SK-N-SH (cell line): ENCODE data around the gene SEMA4B. TPM values are rescaled to one million over a fixed set of nuclear protein-coding genes. Genes with fewer than 3 reads are reported as not detected.

Experiments
- CTCF ChIA-PET: fragments of 300-600, 350-600 bp; formaldehyde crosslinking; extraction: SDS; loops from one replicate; lab custom pipeline; 2021; lab: Yijun Ruan, JAX
- POLR2A ChIA-PET: fragments of 350-600 bp; sonication (Branson Sonifier 250); formaldehyde crosslinking; extraction: SDS; loops from one replicate; lab custom pipeline; 2020; ENCODE audit warnings: antibody characterized with exemption, inconsistent platforms; lab: Yijun Ruan, JAX
- DNase-seq: peaks from one replicate; pipeline ENCODE4 v3.0.0; 2012
- H2AFZ ChIP-seq: fragments of 200-600 bp; sonication (generic); 2 replicates; pipeline ENCODE4 v1.8.1; 2016; ENCODE audit warnings: antibody characterized with exemption, mild to moderate bottlenecking, low read depth
- H3F3A ChIP-seq: fragments of 200-600 bp; sonication (generic); replicated peaks from 2 replicates; pipeline ENCODE3; 2016; ENCODE audit warnings: antibody characterized with exemption, mild to moderate bottlenecking; ENCODE audit not compliant: insufficient read depth
- H3K27ac ChIP-seq, 2 experiments: fragments of 200-500 bp in 1 of 2; fragments of 200-600 bp in 1 of 2; sonication (Bioruptor generic) in 1 of 2; sonication (generic), shearing (Covaris generic) in 1 of 2; 2 replicates each; pipeline versions ENCODE4 v1.5.1 to v1.6.1; 2014 to 2016; ENCODE audit warnings: low read depth in 2 of 2, inconsistent platforms in 1 of 2, low read length in 1 of 2, mild to moderate bottlenecking in 1 of 2, mixed read lengths in 1 of 2
- H3K27me3 ChIP-seq: fragments of 200-600 bp; sonication (generic), shearing (Covaris generic); 2 replicates; pipeline ENCODE4 v1.6.1; 2016; ENCODE audit warnings: mixed run types; ENCODE audit not compliant: insufficient read depth
- H3K36me3 ChIP-seq, 2 experiments: fragments of 200-500 bp in 1 of 2; fragments of 200-600 bp in 1 of 2; sonication (Bioruptor generic) in 1 of 2; sonication (generic) in 1 of 2; replicated peaks in 1 of 2; 2 replicates each; pipeline versions ENCODE3 to v1.5.1; 2014 to 2016; ENCODE audit warnings: low read length in 1 of 2, mild to moderate bottlenecking in 1 of 2; ENCODE audit not compliant: insufficient read depth in 2 of 2, control insufficient read depth in 1 of 2
- H3K4me1 ChIP-seq, 2 experiments: fragments of 200-500 bp in 1 of 2; fragments of 200-600 bp in 1 of 2; sonication (Bioruptor generic) in 1 of 2; sonication (generic), shearing (Covaris generic) in 1 of 2; 2 replicates each; pipeline versions ENCODE4 v1.5.1 to v1.6.1; 2014 to 2016; ENCODE audit warnings: low read depth in 1 of 2, low read length in 1 of 2, mixed run types in 1 of 2; ENCODE audit not compliant: insufficient read depth in 2 of 2, control insufficient read depth in 1 of 2
- H3K4me2 ChIP-seq: fragments of 200-600 bp; sonication (generic), shearing (Covaris generic); 2 replicates; pipeline ENCODE4 v1.6.1; 2017; ENCODE audit warnings: mixed run types
- H3K4me3 ChIP-seq, 2 experiments: fragments of 200-500 bp in 1 of 2; fragments of 200-600 bp in 1 of 2; sonication (Bioruptor generic) in 1 of 2; sonication (generic), shearing (Covaris generic) in 1 of 2; 2 replicates each; pipeline versions ENCODE4 v1.5.1 to v1.8.1; 2014 to 2016; ENCODE audit warnings: low read depth in 2 of 2, inconsistent platforms in 1 of 2, low read length in 1 of 2, mild to moderate bottlenecking in 1 of 2, mixed read lengths in 1 of 2, moderate library complexity in 1 of 2
- H3K79me2 ChIP-seq: fragments of 200-600 bp; sonication (generic); 2 replicates; pipeline ENCODE4 v1.8.1; 2017; ENCODE audit warnings: mild to moderate bottlenecking; ENCODE audit not compliant: insufficient read depth
- H3K9ac ChIP-seq: fragments of 200-600 bp; sonication (generic); 2 replicates; pipeline ENCODE4 v1.6.1; 2017; ENCODE audit warnings: mixed run types
- H3K9me2 ChIP-seq: fragments of 200-600 bp; sonication (generic); 2 replicates; pipeline ENCODE4 v1.6.1; 2017; ENCODE audit warnings: mixed run types
- H3K9me3 ChIP-seq: fragments of 200-600 bp; sonication (generic); 2 replicates; pipeline ENCODE4 v1.6.1; 2017; ENCODE audit warnings: mixed run types, mild to moderate bottlenecking, moderate library complexity
- H4K20me1 ChIP-seq: fragments of 200-600 bp; sonication (generic); 2 replicates; pipeline ENCODE4 v1.6.1; 2017; ENCODE audit warnings: mild to moderate bottlenecking, mixed run types; ENCODE audit not compliant: insufficient read depth
- CHD2 ChIP-seq: fragments of 150-350 bp; IDR thresholded peaks from 2 replicates; pipeline ENCODE4 v1.6.1; 2018; ENCODE audit warnings: low read length; ENCODE audit not compliant: partially characterized antibody
- CTCF ChIP-seq: fragments of 200-600 bp; sonication (generic); IDR thresholded peaks from 2 replicates; pipeline ENCODE4 v1.6.1; 2017; ENCODE audit warnings: antibody characterized with exemption, mild to moderate bottlenecking, moderate library complexity
- ELF1 ChIP-seq: IDR thresholded peaks from 2 replicates; pipeline ENCODE4 v1.4.0; 2012
- FOXJ3 ChIP-seq: sonication (generic); formaldehyde crosslinking; IDR thresholded peaks from 2 replicates; pipeline ENCODE4 v1.5.1; 2020; ENCODE audit warnings: mild to moderate bottlenecking, missing genetic modification reagents
- GABPA ChIP-seq: IDR thresholded peaks from 2 replicates; pipeline ENCODE4 v1.4.0; 2012; ENCODE audit warnings: low read depth, mild to moderate bottlenecking
- IRF3 ChIP-seq: fragments of 150-350 bp; IDR thresholded peaks from 2 replicates; pipeline ENCODE4 v1.6.1; 2016; ENCODE audit warnings: mild to moderate bottlenecking, low read depth, low read length
- MAX ChIP-seq: IDR thresholded peaks from 2 replicates; pipeline ENCODE4 v1.4.0; 2012; ENCODE audit warnings: low read depth
- MEF2A ChIP-seq: IDR thresholded peaks from 2 replicates; pipeline ENCODE4 v1.4.0; 2012; ENCODE audit warnings: low read depth, borderline replicate concordance
- NRF1 ChIP-seq: IDR thresholded peaks from 2 replicates; pipeline ENCODE4 v1.6.1; 2012; ENCODE audit warnings: low read depth, mild to moderate bottlenecking, low read length
- PBX3 ChIP-seq: IDR thresholded peaks from 2 replicates; pipeline ENCODE4; 2012
- POLR2AphosphoS5 ChIP-seq: IDR thresholded peaks from 2 replicates; pipeline ENCODE4 v1.6.1; 2012; ENCODE audit warnings: low read depth, low read length
- RAD21 ChIP-seq: IDR thresholded peaks from 2 replicates; pipeline ENCODE4 v1.6.1; 2012; ENCODE audit warnings: mild to moderate bottlenecking, low read length
- RCOR1 ChIP-seq: fragments of 150-350 bp; IDR thresholded peaks from 2 replicates; pipeline ENCODE4 v1.6.1; 2017; ENCODE audit warnings: antibody characterized with exemption, low read length
- RFX5 ChIP-seq: IDR thresholded peaks from 2 replicates; pipeline ENCODE4 v1.6.1; 2012; ENCODE audit warnings: mild to moderate bottlenecking, improper control_type of control experiment, low read length
- SMC3 ChIP-seq: IDR thresholded peaks from 2 replicates; pipeline ENCODE4 v1.6.1; 2012; ENCODE audit warnings: low read depth, low read length, improper control_type of control experiment
- TAF1 ChIP-seq: IDR thresholded peaks from 2 replicates; pipeline ENCODE4 v1.6.1; 2012; ENCODE audit warnings: low read depth, mild to moderate bottlenecking, low read length, moderate library complexity, borderline replicate concordance
- TCF12 ChIP-seq: IDR thresholded peaks from 2 replicates; pipeline ENCODE4 v1.4.0; 2012
- TEAD4 ChIP-seq: IDR thresholded peaks from 2 replicates; pipeline ENCODE4 v1.4.0; 2012; ENCODE audit warnings: mild to moderate bottlenecking, borderline replicate concordance; ENCODE audit not compliant: insufficient read depth
- USF2 ChIP-seq: fragments of 150-350 bp; IDR thresholded peaks from 2 replicates; pipeline ENCODE4 v1.6.1; 2017; ENCODE audit warnings: antibody characterized with exemption, low read length, low read depth, borderline replicate concordance
- YY1 ChIP-seq: IDR thresholded peaks from 2 replicates; pipeline ENCODE4 v1.4.0; 2012; ENCODE audit warnings: low read depth, mild to moderate bottlenecking
- ZBTB33 ChIP-seq: IDR thresholded peaks from 2 replicates; pipeline ENCODE4 v1.4.0; 2012; ENCODE audit warnings: low read depth, borderline replicate concordance
- WGBS: methylation state at CpG from one replicate; pipeline ENCODE4 v1.1.6; 2017; ENCODE audit warnings: low lambda C conversion rate; 5-methylcytosine and 5-hydroxymethylcytosine counted together
- polyA plus RNA-seq, 3 experiments: library from polyadenylated mRNA; depleted of rRNA; stranded (reverse); fragments of >200 nt; gene quantifications; 2 replicates each; pipeline ENCODE4 v1.2.3, GENCODE V29; 2012

SEMA4B gene
- polyA plus RNA-seq, 1 of the 3 experiments (the other 2 are of a cell fraction), result 38.9 TPM

GRCh38 chr15:90228960-90229359, 27.8 kb downstream of the SEMA4B start:
- peaks cover 10 to 59% of the 10 kb centered on the region in 2 experiments for H3K36me3 ChIP-seq
- TF ChIP-seq GABPA (no peak), TEAD4 (no peak), RCOR1 (no peak), NRF1 (no peak), FOXJ3 (no peak)
- H3K4me2 ChIP-seq, result no peak overlapping the region
- H3K27ac ChIP-seq, result no peak overlapping the region
- H3K9me3 ChIP-seq, result no peaks in the 10 kb centered on the region
- H3K9me2 ChIP-seq, result no peaks in the 10 kb centered on the region
- H2AFZ ChIP-seq, result no peak overlapping the region
- peaks cover 0 to 3% of the 10 kb centered on the region in 2 experiments; a peak in 1 of 4 replicates for H3K4me1 ChIP-seq
- H3K79me2 ChIP-seq, result peaks cover 26% of the 10 kb centered on the region
- WGBS, result 93% methylated on average over 15 of the region's 15 CpGs
- ChIA-PET POLR2A (no interaction called here), CTCF (no interaction called here)
- H3K9ac ChIP-seq, result no peak overlapping the region
- H3K27me3 ChIP-seq, result no peaks in the 10 kb centered on the region
- H4K20me1 ChIP-seq, result no peaks in the 10 kb centered on the region
- no peak for DNase-seq
- no peaks in the 10 kb centered on the region for H3F3A ChIP-seq
- no peak overlapping the region for H3K4me3 ChIP-seq

GRCh38 chr15:90230071-90230494, 29.0 kb downstream of the SEMA4B start:
- peaks cover 26% of the 10 kb centered on the region for H3K79me2 ChIP-seq
- H4K20me1 ChIP-seq, result no peaks in the 10 kb centered on the region
- peaks cover 5 to 9% of the 10 kb centered on the region in 2 experiments; a peak in 2 of 4 replicates for H3K4me1 ChIP-seq
- ChIA-PET CTCF (interaction anchor here (0.7 to 5.4 kb wide), 2 partner anchors 9 to 19 kb away, joined by 3 to 35 read pairs; partner anchors contain the start of gene TTLL13), POLR2A (no interaction called here)
- no peak for DNase-seq
- H3K9ac ChIP-seq, result no peak overlapping the region
- H3K27ac ChIP-seq, result no peak overlapping the region
- H2AFZ ChIP-seq, result no peak overlapping the region
- no peaks in the 10 kb centered on the region for H3F3A ChIP-seq
- 81% methylated on average over 9 of the region's 12 CpGs for WGBS
- TF ChIP-seq YY1 (no peak), RAD21 (no peak), RFX5 (no peak), POLR2AphosphoS5 (no peak), SMC3 (no peak), USF2 (no peak), ELF1 (no peak), MAX (no peak), PBX3 (no peak), MEF2A (no peak), TCF12 (no peak), CTCF (no peak), GABPA (no peak), CHD2 (no peak), IRF3 (no peak), TAF1 (no peak), ZBTB33 (no peak)
- H3K27me3 ChIP-seq, result no peaks in the 10 kb centered on the region
- H3K4me2 ChIP-seq, result no peak overlapping the region
- H3K9me3 ChIP-seq, result no peaks in the 10 kb centered on the region
- H3K9me2 ChIP-seq, result no peaks in the 10 kb centered on the region
- H3K36me3 ChIP-seq, result peaks cover 10 to 54% of the 10 kb centered on the region in 2 experiments
- H3K4me3 ChIP-seq, result no peak overlapping the region
